ENCODE results near the gene TXNIP.

Gene TXNIP

DNA sequence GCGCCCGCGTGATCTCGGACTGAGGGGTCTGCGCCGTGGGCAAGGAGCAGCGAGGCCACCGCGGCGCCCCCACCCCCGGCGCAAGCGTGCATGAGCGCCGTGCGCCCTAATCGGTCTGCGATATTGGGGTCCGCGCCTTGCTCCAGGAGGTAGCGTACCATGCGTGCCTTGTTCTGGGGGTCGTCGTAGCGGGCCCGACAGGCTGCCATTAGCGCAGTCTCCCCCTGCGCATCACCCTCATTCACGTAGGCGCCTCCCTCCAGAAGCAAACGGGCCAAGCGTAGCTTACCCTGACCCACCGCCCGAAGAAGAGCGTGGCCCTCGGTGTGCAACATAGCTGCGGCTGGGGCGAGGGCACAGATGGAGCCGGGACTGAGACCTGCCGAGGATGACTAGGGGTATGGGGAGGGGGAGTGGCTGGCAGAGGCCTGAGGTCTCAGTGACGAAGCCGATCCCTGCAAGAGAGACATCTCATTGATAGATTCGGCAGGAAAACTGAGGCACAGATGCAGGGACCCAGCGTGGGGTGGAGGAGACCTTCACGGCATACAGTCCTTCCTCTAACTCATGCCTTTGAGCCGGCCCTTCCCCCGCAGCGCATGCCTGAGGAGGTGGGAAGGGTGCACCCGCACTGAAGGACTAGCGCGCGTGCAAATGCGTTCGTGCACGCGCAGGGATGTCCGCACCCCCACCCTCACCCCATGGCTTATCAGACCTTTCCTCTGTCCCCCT, 34.8 kb downstream of the TXNIP start:
- DNase-seq = no peak

DNA sequence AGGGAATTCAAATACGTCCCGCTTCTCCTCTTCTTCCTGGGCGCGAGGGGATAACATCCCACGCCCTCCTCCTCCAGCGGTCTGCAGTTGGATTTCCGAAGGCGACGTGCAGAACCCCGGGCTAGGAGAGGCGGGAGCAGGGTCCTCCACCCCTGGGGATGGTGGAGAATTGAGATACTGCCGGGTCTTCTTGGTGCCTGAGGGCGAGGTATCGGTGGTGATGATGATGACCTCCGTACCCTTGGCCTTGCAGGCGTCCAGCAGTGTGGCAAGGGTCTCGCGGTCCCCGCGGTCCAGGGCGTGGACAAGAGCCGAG, 35.3 kb downstream of the TXNIP start:
- DNase-seq = no peak

DNA sequence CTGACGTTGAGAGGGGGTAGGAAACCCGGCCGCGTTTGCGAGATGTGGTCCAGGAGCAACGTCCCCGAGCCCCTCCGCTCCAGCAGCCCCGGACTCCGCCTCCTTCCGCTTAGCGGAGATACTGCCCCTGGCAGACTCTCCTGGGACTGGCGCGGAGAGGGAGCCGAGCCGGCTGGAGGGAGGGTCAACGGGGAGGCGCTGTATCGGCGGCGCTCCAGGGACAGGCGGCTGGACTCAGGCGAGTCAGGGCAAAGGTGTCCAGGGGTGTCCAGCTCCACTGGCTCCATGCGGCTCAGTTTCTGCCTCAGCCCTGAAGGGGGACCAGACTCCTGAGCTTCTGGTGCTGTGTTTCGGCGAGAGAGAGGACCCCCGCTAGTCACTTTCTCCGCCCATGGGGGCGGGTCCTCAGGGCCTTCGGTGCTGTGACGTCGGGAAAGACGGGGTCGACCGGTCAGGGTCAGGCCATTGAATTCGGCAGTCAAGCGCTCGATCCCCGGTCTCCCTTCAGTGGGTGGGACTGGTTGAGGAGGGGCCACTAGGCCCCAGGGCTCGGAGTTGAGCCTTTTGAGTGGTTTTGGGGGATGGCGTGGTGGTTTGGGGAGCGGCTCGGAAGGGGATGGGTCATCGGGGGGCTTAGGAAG, 35.8 kb downstream of the TXNIP start:
- peak; percentile 40 for DNase-seq

DNA sequence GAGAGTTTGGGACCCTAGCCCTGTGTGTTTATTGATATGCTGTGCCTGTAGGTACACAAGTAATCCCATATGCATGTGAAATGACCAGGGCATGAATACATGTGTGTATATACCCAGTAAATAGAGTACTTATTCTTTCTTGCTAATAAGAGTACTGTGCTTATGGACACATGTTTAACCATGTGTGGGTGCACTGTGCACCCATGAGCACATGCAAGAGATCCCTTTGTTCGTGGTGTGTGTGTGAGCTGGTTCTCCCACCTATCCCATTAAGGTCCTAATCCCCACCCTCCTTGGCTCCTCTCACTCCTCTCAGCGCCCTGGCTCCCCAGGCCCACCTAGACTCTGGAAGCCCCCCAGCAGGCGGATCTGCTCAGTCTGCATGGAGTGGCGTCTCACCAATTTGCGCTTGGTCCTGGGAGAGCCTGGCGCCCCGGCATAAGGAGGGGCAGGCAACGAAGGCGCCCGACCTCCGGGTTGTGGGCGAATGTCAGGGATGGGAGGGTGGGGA, 36.4 kb downstream of the TXNIP start:
- no peak for DNase-seq

DNA sequence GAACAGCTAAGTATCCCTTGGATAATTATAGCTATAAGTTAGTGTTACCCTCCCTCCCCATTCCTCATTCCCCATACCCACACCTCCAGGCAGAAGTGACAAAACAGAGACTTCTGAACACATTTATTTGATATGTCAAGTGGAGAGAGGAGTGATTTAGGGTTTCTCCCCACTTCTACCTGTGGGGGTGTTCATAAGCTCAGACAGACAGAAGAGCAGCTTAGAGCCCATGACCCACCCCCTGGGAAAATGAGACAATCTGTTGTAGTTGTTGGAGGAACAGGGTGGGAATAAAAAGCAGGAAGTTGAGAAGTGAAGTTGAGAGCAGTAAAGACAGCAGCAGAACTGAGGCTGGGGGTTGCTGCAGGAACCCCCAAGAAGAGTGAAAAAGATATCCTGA, 37.0 kb downstream of the TXNIP start:
- no peak for DNase-seq

DNA sequence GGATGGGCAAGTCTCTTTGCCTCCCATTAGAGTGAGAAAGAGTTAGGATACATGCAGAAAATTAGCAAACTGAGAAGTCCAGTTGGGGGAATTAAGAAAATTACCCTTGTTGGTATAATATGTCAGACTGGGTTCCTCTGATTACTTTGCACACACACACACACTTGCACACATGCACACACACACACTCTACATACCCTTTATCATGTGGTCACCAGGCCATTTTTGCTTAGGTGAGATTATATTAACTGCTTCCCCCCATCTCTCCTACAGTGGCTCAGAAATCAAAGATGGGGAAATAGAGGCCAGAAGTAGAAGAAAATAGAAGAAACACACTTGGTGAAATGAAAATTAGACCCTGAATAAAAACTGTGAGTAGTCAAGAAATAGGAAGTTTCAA, 37.6 kb downstream of the TXNIP start:
- DNase-seq = no peak

DNA sequence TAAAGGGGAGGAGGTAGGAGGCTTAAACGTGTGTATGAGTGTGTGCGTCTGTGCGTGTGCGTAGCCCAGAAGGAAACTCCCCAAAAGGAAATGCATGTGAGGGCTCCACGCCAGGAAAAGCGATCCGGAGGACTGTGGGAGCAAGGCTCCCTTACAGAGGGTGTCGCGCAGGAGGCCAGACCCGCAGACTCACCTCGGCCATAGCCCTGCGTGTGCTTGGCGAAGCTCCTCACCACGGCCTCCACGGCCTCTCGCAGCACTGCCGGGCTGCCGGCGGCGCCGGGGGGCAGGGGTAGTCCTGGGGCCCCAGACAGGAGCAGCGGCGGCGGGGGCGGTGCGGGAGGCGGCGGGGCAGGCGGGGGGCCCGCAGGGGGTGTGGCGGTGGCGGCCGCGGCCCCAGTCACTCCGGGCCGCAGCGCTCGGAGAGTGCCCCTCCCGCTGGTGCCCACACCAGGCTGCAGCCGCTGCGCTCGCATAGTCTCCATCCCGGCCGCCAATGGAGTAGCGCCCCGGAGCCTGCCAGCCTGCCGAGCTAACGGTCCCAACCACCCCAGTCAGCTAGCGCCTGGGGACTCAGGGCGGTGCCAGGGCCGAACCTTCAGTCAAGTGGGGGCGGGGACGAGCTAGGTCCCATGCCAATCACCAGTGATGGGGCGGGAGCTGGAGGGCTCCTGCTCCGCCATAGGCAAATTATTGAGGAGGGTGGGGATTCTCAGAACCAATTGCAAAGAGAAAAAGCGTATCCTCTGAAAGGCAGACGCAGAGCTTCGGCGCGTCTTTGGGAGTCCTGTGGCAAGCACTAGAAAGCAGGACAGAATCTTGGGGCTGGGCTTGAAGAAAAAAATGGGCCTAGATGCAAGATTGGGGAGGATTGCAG, 38.7 kb downstream of the TXNIP start, which contains the start of gene LIX1L:
TSS of gene LIX1L (minus strand) at position 575 of the 877 bp plus-strand sequence. CDS start at position 485, 90 bp downstream.
- DNase-seq = peak; percentile 96

DNA sequence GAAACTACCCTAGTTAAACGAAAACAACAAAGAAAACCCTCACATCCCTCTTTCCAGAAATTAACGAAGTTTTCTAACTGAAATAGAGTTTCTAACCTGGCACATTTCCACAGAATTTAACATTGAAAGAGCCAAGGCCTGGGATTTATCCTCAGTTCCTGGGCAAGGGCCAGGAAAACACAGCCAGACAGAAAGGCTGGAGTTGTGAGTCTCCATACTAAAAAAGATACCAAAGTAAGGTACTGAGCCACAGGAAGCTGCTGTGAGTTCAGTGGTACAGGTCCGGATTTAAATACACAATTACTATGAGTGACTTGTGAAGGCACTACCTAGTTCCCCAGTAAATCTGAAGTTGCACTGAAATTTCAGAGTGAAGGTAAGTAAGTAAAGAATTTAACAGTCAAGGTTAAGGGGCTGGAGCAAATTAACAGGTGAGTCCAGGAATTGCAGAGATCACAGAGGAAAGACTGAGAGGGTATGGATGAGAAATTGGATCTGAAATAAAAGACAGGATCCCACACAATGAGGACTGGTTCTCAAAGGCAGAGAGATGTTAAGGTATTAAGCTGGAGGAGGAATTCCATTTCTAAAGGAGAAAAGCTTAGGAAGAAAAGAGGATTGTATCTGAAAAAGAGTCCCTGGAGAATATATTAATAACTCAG, 39.5 kb downstream of the TXNIP start:
- DNase-seq = no peak

DNA sequence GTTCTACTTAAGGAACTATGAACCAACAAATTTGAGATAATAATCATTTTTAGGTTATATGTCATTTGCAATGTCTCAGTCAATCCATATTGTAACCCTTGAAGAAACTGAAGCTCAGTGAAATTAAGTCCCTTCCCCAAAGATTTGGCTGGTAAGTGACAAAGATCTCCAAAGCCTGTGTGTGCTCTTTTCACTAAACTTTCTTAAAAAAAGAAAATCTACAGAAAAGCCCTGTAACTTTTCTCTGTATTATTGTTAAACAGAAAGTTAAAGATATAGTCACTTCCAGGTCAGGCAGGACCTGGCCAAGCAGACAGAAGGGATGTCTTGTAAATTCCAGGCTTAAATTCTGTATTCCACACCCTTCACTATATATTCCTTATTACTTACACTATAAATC, 40.0 kb downstream of the TXNIP start:
- DNase-seq = no peak

DNA sequence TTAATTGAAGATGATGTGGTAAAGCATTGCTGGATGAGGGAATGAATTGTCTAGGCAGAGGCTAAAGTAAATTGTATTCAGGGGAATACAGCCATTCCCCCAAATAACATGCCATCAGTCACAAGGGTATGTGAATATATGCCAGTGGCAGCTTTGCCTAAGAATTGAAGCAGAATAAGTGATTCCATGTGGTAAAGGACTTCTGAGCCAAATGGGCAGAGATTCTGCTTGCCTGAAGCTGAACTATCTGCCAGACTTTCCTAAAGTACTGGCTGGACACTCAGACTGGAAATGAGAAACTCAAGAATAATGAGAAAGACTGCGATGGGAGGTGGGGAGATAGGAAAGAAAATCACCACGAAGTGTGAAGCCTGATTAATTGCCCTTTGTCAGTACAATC, 40.9 kb downstream of the TXNIP start:
- no peak for DNase-seq

DNA sequence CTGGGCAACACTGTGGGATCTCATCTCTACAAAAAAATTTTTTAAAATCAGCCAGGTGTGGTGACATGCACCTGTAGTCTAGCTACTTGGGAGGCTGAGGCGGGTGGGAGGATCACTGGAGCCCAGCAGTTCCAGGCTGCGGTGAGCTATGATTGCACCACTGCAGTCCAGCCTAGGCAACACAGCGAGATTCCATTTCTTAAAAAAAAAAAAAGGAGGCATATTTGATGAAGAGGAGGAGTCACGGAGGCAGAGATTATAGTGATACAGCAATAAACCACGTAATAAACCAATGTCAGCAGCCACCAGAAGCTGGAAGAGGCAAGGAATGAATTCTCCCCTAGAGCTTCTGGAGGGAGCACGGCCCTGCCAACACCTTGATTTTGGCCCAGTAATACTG, 42.5 kb downstream of the TXNIP start:
- no peak for DNase-seq

DNA sequence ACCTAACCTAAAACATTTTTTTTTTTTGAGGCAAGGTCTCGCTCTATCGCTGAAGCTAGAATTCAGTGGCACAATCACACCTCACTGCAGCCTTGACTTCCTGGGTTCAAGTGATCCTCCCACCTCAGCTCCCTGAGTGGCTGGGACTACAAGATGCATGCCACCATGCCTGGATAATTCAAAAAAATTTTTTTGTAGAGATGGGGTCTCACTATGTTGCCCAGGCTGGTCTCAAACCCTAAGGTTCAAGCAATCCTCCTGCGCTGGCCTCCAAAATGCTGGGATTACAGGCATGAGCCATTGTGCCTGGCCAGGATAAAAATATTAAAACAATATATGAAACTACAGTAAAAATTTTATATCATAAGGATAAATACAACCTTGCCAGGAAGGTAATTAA, 43.5 kb downstream of the TXNIP start:
- DNase-seq = no peak

DNA sequence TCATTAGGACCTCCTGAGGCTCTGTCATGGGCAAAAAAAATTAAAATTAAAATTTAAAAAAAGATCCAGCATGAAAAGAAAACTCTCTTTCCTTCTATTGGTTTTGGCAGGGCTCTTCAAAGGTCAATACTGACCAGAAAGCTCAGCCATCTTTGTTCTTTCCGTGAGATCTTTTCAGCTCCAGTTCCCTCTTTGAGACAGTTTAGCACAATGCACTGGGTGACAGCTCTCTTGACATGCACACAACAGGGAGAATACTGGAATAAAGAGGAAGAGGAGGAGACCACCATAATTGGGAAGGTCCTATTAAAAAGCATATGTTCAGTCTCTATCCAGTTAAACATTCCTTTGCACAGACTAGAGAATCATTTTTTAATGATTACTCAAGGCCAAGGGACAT, 44.9 kb downstream of the TXNIP start:
- no peak for DNase-seq

DNA sequence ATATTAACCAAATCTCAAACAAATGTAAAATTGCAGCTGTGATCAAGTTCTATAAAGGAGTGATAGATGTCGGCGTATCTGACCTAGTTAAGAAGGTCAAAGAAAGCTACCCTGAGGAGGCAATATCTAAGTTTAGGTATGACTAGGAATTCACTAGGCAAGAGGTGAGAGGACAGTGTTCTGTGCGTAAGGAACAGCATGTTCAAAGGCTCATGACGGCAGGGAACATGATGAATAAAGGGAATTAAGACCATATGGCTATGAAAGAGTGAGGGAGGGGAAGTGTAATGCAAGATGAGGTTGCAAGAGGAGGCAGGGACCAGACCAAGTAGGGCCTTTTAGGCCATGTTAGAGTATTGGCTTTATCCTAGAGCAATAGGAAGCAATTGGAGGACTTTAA, 47.2 kb downstream of the TXNIP start:
- no peak for DNase-seq

DNA sequence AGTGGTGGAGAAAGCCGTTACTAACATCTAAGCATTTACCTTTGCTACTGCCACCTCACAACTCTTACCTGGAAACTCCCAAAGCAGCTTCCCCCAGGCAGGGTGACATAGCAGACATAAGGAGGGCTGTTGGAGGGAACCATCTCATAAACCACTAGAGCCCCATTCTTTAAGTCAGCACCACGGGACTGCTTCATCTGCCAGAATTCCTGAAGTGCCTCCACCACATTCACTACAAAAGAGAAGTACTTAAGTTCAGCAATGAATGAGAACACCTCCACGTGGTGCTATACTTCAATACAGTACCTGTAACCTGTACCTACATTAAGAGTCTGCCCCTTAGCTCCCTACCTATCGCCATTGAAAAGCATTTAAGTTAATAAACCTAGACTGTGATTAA, 48.8 kb downstream of the TXNIP start:
- no peak for DNase-seq

DNA sequence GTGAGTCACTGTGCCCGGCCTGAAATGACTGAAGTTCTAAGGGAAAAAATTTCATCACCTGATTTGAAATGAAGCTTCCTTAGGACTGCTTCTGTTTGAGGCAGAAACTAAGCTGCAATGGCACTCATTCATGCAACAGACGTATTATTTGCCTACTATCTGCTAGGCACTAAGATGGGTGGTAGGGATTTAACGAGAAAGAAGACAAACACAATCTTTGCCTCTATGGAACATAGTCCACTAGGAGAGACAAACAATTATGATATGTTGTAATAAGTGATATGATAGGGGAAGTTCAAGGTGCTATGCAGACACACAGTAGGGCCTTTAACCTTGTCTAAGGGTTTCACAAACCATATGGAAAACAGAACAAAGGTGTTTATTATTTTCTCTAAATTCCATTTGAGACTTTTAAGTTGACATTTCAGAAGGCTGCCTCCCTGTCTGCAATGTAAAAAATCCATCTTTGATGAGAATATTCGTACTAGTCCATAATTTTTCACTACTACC, 49.8 kb downstream of the TXNIP start:
- no peak for DNase-seq

DNA sequence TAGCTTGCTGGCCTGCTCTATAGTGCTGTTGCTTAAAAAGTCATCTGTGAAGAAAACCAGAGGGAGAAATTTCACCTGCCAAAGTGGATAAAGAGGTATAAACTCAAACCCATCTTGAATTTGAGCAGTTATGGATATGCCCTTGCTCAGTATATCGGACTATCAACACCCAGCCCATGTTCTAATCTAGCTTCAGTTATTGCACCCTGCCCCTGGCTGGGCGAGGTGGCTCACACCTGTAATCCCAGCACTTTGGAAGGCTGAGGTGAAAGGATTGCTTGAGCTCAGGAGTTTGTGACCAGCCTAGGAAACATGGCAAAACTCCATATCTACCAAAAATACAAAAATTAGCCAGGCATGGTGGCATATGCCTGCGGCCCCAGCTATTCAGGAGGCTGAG, 51.8 kb downstream of the TXNIP start:
- DNase-seq = no peak

DNA sequence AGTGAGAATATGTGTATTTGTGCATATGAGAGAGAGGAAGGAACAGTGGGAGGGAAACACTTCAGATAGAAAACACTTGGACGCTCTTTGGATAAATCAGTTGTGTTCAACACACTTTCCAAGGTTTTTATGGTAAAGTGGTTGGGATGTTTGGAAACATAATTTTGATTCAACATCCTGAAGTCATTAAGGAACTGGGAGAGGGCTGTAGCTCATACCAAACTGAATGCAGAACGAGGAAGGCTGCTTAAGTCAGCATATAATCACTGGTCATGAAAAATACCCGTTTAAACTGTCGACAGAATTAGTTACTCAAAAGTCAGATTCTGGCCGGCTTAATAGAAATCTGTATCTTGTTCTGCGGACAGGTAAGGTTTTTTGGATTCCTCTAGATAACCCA, 53.5 kb downstream of the TXNIP start:
- no peak for DNase-seq

All from NCI-H1436 (cell line).